ENCODE data around the gene HGD. TPM values are rescaled to one million over a fixed set of nuclear protein-coding genes. Genes with fewer than 3 reads are reported as not detected.

The HGD gene
- total and polyA plus RNA-seq, 2 donors (not counting 1 experiment from before 2014, with no cell fraction given): under 0.01 TPM; not detected in 1

DNA sequence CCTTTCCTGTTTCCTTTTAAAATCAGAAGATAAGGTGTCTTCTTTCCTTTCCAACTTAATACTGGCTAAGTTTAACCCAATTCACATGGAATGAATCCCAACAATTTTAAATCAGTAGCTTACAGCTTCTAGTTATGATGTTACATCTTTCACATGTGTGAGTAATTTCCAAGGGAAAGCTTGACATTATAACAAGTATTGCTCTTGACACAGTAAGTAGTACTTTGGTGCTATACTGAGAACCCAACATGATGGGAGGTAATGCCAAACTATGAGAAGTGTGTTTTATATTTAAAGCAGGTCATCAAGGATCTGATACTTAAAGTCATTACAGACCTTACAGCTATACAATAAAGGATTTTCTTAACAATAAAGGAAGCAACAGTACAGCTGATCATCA is 31.2 kb upstream of the HGD start:
- no peaks in the 10 kb centered on the region for H3K36me3 ChIP-seq (ENCODE audit: control insufficient read depth, insufficient read depth, low read length)
- H3K4me1 ChIP-seq (ENCODE audit: control insufficient read depth, extremely low read depth, insufficient read depth, low read length): no peaks in the 10 kb centered on the region
- H3K4me2 ChIP-seq (ENCODE audit: extremely low read depth, insufficient read depth, low read length): no peak overlapping the region
- no peaks in the 10 kb centered on the region for H3K27me3 ChIP-seq (ENCODE audit: control insufficient read depth, insufficient read depth, low read length)
- H3K4me3 ChIP-seq (replicated peaks in 1 of 4; ENCODE audit: control extremely low read depth in 1 of 4, insufficient read depth in 1 of 4, low read depth in 3 of 4, low read length in 4 of 4): no peak overlapping the region
- DNase-seq (ENCODE audit: low read depth in 2 of 2): no peak
- TF ChIP-seq, protein P1, sequence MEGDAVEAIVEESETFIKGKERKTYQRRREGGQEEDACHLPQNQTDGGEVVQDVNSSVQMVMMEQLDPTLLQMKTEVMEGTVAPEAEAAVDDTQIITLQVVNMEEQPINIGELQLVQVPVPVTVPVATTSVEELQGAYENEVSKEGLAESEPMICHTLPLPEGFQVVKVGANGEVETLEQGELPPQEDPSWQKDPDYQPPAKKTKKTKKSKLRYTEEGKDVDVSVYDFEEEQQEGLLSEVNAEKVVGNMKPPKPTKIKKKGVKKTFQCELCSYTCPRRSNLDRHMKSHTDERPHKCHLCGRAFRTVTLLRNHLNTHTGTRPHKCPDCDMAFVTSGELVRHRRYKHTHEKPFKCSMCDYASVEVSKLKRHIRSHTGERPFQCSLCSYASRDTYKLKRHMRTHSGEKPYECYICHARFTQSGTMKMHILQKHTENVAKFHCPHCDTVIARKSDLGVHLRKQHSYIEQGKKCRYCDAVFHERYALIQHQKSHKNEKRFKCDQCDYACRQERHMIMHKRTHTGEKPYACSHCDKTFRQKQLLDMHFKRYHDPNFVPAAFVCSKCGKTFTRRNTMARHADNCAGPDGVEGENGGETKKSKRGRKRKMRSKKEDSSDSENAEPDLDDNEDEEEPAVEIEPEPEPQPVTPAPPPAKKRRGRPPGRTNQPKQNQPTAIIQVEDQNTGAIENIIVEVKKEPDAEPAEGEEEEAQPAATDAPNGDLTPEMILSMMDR (conservative IDR thresholded peaks at IDR 0.05 in 1 of 2, IDR thresholded peaks at IDR 0.05 in 1 of 2; ENCODE audit: low read depth in 1 of 2, low read length in 2 of 2): no peak
- no peak for TF ChIP-seq EZH2 (IDR thresholded peaks at IDR 0.05; ENCODE audit: low read length, missing control alignments)
- H3K27ac ChIP-seq (ENCODE audit: insufficient read depth, low read length): no peak overlapping the region
- no peak overlapping the region for H3K9ac ChIP-seq (ENCODE audit: insufficient read depth, low read length)
- no peaks in the 10 kb centered on the region for H3K9me3 ChIP-seq (ENCODE audit: control insufficient read depth, insufficient read depth, low read depth, low read length)
- H2AFZ ChIP-seq (ENCODE audit: low read length): no peak overlapping the region
- no peaks in the 10 kb centered on the region for H4K20me1 ChIP-seq (ENCODE audit: control insufficient read depth, extremely low read depth, insufficient read depth, low read length)
- no peaks in the 10 kb centered on the region for H3K79me2 ChIP-seq (ENCODE audit: control insufficient read depth, insufficient read depth, low read length)

DNA sequence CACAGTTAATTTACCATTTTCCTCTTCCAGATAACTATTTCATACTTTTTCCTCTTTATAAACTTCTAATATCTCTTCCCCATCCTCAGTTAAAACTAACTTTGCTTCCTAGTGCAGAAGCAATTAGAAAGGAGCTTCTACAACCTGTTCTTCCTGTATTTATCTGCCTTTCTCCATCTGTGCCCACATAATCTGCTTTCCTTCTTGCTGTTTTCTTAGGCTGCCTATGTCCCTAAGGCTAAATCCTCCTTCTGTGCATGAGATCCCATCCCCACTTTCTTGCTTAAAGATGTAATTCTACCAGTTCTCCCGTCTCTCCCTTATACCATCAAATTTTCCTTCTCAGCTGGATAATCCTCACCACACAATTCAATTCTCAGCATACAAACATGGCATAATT is 28.3 kb upstream of the HGD start:
- no peaks in the 10 kb centered on the region for H3K4me1 ChIP-seq (ENCODE audit: control insufficient read depth, extremely low read depth, insufficient read depth, low read length)
- no peaks in the 10 kb centered on the region for H3K79me2 ChIP-seq (ENCODE audit: control insufficient read depth, insufficient read depth, low read length)
- DNase-seq (ENCODE audit: low read depth in 2 of 2): no peak
- H3K4me3 ChIP-seq (replicated peaks in 1 of 4; ENCODE audit: control extremely low read depth in 1 of 4, insufficient read depth in 1 of 4, low read depth in 3 of 4, low read length in 4 of 4): no peak overlapping the region
- no peak overlapping the region for H3K27ac ChIP-seq (ENCODE audit: insufficient read depth, low read length)
- no peaks in the 10 kb centered on the region for H4K20me1 ChIP-seq (ENCODE audit: control insufficient read depth, extremely low read depth, insufficient read depth, low read length)
- no peak overlapping the region for H2AFZ ChIP-seq (ENCODE audit: low read length)
- no peak overlapping the region for H3K9ac ChIP-seq (ENCODE audit: insufficient read depth, low read length)
- no peak for TF ChIP-seq EZH2 (IDR thresholded peaks at IDR 0.05; ENCODE audit: low read length, missing control alignments)
- TF ChIP-seq, protein P1 (conservative IDR thresholded peaks at IDR 0.05 in 1 of 2, IDR thresholded peaks at IDR 0.05 in 1 of 2; ENCODE audit: low read depth in 1 of 2, low read length in 2 of 2): no peak
- H3K4me2 ChIP-seq (ENCODE audit: extremely low read depth, insufficient read depth, low read length): no peak overlapping the region
- no peaks in the 10 kb centered on the region for H3K27me3 ChIP-seq (ENCODE audit: control insufficient read depth, insufficient read depth, low read length)
- no peaks in the 10 kb centered on the region for H3K9me3 ChIP-seq (ENCODE audit: control insufficient read depth, insufficient read depth, low read depth, low read length)
- no peaks in the 10 kb centered on the region for H3K36me3 ChIP-seq (ENCODE audit: control insufficient read depth, insufficient read depth, low read length)

DNA sequence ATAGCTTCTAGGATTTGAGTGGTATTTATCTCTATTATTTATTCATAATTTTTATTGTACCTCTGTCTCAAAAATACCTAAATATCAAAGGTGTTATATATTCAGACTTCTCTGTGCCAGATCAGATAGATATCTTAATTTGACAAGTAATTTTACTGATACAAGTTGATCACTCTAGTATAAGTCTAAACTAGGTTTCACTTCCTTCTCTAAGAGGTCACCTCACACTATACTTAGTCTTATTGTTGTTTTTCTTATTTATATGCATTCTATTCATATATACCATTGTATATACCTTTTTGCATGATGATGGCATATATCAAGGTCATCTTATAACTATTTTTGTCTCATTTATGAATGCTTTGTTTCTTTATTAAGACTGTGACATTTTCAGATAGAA is 26.4 kb upstream of the HGD start:
- no peak for TF ChIP-seq EZH2 (IDR thresholded peaks at IDR 0.05; ENCODE audit: low read length, missing control alignments)
- TF ChIP-seq, protein P1 (conservative IDR thresholded peaks at IDR 0.05 in 1 of 2, IDR thresholded peaks at IDR 0.05 in 1 of 2; ENCODE audit: low read depth in 1 of 2, low read length in 2 of 2): no peak

More for the DNA sequence above, 26.4 kb upstream of the HGD start:
- DNase-seq (ENCODE audit: low read depth in 2 of 2): no peak
- Histone ChIP-seq H3K79me2 (ENCODE audit: control insufficient read depth, insufficient read depth, low read length) (no peaks in the 10 kb centered on the region), H3K4me2 (ENCODE audit: extremely low read depth, insufficient read depth, low read length) (no peak overlapping the region), H3K27me3 (ENCODE audit: control insufficient read depth, insufficient read depth, low read length) (no peaks in the 10 kb centered on the region), H3K4me1 (ENCODE audit: control insufficient read depth, extremely low read depth, insufficient read depth, low read length) (no peaks in the 10 kb centered on the region), H3K9me3 (ENCODE audit: control insufficient read depth, insufficient read depth, low read depth, low read length) (no peaks in the 10 kb centered on the region), H3K36me3 (ENCODE audit: control insufficient read depth, insufficient read depth, low read length) (no peaks in the 10 kb centered on the region), H2AFZ (ENCODE audit: low read length) (no peak overlapping the region), H4K20me1 (ENCODE audit: control insufficient read depth, extremely low read depth, insufficient read depth, low read length) (no peaks in the 10 kb centered on the region), H3K9ac (ENCODE audit: insufficient read depth, low read length) (no peak overlapping the region), H3K27ac (ENCODE audit: insufficient read depth, low read length) (no peak overlapping the region), H3K4me3 (replicated peaks in 1 of 4; ENCODE audit: control extremely low read depth in 1 of 4, insufficient read depth in 1 of 4, low read depth in 3 of 4, low read length in 4 of 4) (no peak overlapping the region)

All from fibroblast of lung (primary cell).